BE2C (cell line): ENCODE data around the gene SMAD5.

Experiments used
- DNase-seq: peaks from one replicate; pipeline ENCODE4 v3.0.0-alpha.2; 2020
- H3K27me3 ChIP-seq: fragments of 250-450 bp; sonication (Bioruptor Pico); 2 replicates; pipeline ENCODE4 v1.5.1; 2020; ENCODE audit warnings: mild to moderate bottlenecking
- H3K36me3 ChIP-seq: fragments of 250-450 bp; sonication (Bioruptor Pico); 2 replicates; pipeline ENCODE4 v1.5.1; 2020; ENCODE audit warnings: mild to moderate bottlenecking
- H3K4me1 ChIP-seq: fragments of 250-450 bp; sonication (Bioruptor Pico); 2 replicates; pipeline ENCODE4 v1.5.1; 2020
- H3K4me3 ChIP-seq: 2 replicates; pipeline ENCODE4 v1.5.1; 2011; ENCODE audit warnings: low read depth, low read length
- H3K9me3 ChIP-seq: fragments of 250-450 bp; sonication (Bioruptor Pico); 2 replicates; pipeline ENCODE4 v1.5.1; 2020
- TF ChIP-seq, protein P1 (sequence below): IDR thresholded peaks from 2 replicates; pipeline ENCODE4 v1.5.1; 2012; ENCODE audit warnings: mild to moderate bottlenecking, low read depth, low read length

SMAD5 gene

DNA sequence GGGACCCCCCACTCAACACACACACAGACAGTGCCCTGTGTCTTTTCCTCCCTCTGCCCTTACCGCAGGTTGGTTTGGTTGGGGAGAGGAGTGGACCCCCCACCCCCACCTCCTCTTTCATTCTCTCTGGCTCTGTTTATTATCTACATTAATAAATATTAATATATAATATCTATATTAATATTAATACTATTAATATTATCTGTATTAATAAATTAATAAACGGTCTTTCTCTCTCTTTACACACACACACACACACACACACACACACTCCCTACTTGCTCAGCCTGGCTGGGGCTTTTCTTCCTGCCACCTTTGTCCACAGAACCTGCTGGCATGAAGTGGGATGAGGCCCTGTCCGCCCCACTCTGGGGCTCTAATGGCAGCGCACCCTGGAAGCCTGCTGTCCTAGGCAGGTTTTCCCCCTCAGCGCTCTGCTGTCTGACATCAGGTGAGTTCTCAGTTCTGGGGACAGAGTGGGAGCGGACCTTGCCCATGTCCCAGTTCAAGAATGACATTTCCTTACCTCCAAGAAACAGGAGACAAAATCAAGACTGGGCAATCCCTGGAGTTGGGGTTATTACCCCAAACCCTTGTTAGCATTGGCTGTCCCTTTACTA is 70.8 kb downstream of the SMAD5 start:
- no peaks in the 10 kb centered on the region for H3K36me3 ChIP-seq
- no peaks in the 10 kb centered on the region for H3K4me1 ChIP-seq
- peaks cover 23% of the 10 kb centered on the region for H3K27me3 ChIP-seq
- TF ChIP-seq, protein P1, sequence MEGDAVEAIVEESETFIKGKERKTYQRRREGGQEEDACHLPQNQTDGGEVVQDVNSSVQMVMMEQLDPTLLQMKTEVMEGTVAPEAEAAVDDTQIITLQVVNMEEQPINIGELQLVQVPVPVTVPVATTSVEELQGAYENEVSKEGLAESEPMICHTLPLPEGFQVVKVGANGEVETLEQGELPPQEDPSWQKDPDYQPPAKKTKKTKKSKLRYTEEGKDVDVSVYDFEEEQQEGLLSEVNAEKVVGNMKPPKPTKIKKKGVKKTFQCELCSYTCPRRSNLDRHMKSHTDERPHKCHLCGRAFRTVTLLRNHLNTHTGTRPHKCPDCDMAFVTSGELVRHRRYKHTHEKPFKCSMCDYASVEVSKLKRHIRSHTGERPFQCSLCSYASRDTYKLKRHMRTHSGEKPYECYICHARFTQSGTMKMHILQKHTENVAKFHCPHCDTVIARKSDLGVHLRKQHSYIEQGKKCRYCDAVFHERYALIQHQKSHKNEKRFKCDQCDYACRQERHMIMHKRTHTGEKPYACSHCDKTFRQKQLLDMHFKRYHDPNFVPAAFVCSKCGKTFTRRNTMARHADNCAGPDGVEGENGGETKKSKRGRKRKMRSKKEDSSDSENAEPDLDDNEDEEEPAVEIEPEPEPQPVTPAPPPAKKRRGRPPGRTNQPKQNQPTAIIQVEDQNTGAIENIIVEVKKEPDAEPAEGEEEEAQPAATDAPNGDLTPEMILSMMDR = no peak
- no peak for DNase-seq
- H3K9me3 ChIP-seq = no peaks in the 10 kb centered on the region
- H3K4me3 ChIP-seq = no peak overlapping the region

DNA sequence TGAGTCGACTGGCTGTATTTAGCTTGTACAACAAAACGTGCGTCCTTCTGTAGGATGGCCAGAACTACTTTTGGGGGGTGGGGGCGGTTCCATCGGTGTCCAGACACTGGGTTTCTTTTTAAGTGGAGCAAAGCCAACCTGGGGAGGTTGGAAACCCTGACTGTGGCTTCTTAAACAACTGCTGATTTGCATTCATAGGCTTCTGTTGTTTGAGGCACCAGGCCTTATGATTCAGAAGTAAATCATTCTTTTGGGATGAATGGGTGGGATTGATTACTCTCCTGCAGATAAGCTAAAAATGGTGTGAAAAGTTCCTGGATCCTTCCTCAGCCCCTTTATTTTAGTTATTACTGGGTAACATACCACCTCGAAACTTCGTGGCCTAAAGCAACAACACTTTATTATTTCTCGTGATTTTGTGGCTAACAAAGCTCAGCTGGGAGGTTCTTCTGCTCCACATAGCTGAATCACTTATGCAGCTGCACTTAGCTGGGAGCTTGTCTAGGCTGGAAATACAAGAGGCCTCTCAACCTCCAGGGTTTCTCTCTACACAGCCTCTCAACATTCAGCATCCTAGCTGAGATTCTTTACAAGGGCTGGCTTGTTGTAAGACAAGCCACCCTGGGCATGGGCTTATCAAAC is 72.5 kb downstream of the SMAD5 start:
- Histone ChIP-seq H3K4me3 (no peak overlapping the region), H3K4me1 (no peaks in the 10 kb centered on the region), H3K27me3 (peaks cover 7% of the 10 kb centered on the region), H3K36me3 (no peaks in the 10 kb centered on the region), H3K9me3 (no peaks in the 10 kb centered on the region)
- TF ChIP-seq, protein P1 = no peak
- DNase-seq = no peak

DNA sequence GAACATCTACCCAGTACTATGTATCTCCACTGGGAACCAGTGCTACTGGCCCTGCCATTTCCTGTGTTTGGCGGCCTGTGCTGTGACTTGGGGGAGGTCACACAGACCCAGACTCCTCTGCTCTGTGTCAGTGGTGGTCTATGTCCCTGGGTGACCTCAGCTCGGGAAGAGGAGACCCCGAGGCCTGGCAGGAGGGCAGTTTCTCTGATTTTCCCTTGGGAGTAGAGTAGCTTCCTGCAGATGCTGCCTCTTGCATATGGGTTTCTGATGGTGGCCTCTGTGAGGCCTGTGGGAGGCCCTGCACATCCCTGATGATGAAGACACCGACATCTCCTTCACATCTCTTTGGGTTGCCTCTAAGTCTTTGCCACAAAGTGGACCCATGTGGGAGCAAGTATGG is 73.3 kb downstream of the SMAD5 start:
- H3K4me3 ChIP-seq = no peak overlapping the region
- H3K9me3 ChIP-seq = no peaks in the 10 kb centered on the region
- no peak for DNase-seq
- TF ChIP-seq, protein P1 = no peak
- H3K27me3 ChIP-seq = peaks cover 2% of the 10 kb centered on the region; the same call in 1 of the 2 replicates
- no peaks in the 10 kb centered on the region for H3K4me1 ChIP-seq
- H3K36me3 ChIP-seq = no peaks in the 10 kb centered on the region

DNA sequence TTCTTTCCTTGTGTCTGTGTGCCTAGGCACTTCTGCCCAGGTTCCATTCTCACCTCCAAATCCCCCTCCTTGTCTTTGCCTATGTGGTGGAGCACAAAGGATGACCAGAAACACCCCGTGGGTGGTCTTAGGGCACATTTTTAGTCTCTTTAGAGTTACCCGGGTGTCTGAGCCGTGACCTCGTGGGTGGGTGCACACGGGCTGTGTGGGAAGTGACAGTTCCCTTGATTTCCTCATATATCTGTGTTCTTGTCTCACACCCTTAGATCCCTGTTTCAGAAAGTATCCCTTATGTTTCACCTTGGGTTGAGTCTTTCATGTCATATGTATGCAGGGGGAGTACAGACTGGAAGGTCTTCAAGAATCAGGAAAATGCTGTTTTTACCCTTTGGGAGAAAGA is 73.7 kb downstream of the SMAD5 start:
- TF ChIP-seq, protein P1 = no peak
- no peak overlapping the region for H3K4me3 ChIP-seq
- H3K9me3 ChIP-seq = no peaks in the 10 kb centered on the region
- no peaks in the 10 kb centered on the region for H3K4me1 ChIP-seq
- no peak for DNase-seq
- H3K27me3 ChIP-seq = no peaks in the 10 kb centered on the region
- no peaks in the 10 kb centered on the region for H3K36me3 ChIP-seq

DNA sequence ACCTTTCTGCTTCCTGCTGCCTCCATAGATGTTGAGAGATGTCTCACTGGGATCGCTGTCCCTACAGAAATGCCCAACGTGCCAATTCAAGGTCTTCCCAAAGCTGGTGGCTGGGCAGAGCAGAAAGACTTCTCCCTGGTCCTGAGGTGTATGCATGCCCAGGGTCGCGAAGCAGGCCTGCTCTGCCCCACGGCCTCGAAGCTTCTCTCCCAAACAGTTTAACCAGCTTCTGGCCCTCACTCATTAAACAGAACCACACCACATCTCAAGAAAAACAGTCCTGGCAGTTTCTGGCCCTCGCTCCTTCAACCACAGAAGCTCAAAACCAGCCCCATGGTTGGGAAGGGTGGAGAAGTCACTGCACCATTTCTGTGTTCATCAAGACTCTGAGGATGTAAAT is 75.0 kb downstream of the SMAD5 start:
- no peak for DNase-seq
- TF ChIP-seq, protein P1 = no peak
- no peaks in the 10 kb centered on the region for H3K9me3 ChIP-seq
- H3K27me3 ChIP-seq = no peaks in the 10 kb centered on the region
- no peaks in the 10 kb centered on the region for H3K4me1 ChIP-seq
- no peaks in the 10 kb centered on the region for H3K36me3 ChIP-seq
- no peak overlapping the region for H3K4me3 ChIP-seq

DNA sequence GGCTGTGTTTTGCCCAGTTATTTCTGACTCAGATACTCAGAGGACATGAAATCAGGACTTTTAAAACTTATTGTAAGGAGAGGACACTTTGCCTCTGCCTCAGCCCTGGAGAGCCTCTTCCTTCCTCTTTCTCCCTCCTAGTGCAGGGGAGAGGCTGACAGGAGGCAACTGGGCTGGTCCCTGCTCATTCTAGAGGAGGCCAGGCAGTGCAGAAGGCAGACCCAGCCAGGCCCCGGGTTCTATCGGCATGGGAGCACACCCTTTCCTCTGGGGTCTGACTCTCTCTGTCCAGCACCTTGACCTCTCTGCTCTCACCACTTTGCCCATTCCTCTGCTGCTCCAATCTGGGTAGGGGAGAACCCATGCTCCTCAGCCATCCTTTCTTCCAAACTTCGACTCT is 76.3 kb downstream of the SMAD5 start:
- TF ChIP-seq, protein P1 = no peak
- Histone ChIP-seq H3K9me3 (no peaks in the 10 kb centered on the region), H3K4me1 (no peaks in the 10 kb centered on the region), H3K27me3 (peaks cover 10% of the 10 kb centered on the region), H3K36me3 (no peaks in the 10 kb centered on the region), H3K4me3 (no peak overlapping the region)
- no peak for DNase-seq
